ENCODE results near the gene LCE2D.

- TF ChIP-seq RARB (CRISPR knock-in tag; IDR thresholded peaks at IDR 0.05) (no peak), ZFP30 (CRISPR knock-in tag; IDR thresholded peaks at IDR 0.05) (no peak)
Measured at GRCh38 chr1:152640351-152640750, 22.8 kb upstream of the LCE2D start.
